Measurements from ENCODE around the gene SYT1. TPM values are rescaled to one million over a fixed set of nuclear protein-coding genes. Genes with fewer than 3 reads are reported as not detected.
"Not testable (repeated sequence)": the region's sequence is repeated elsewhere in the genome, so short reads cannot be mapped to it uniquely, and the experiment has no call there.

SYT1 gene
- total RNA-seq, 1 donor from 2014 or later = 0.59 TPM

GRCh38 chr12:79021021-79021420 lies 156.4 kb downstream of the SYT1 start:
- no peak for TF ChIP-seq CTCF (IDR thresholded peaks at IDR 0.05)
- Mint-ChIP-seq H3K9me3 (ENCODE audit: unreplicated experiment) (peaks cover 7% of the 10 kb centered on the region), H3K27ac (ENCODE audit: unreplicated experiment) (no peak overlapping the region), H3K4me1 (ENCODE audit: unreplicated experiment) (peaks cover 7% of the 10 kb centered on the region), H3K27me3 (ENCODE audit: unreplicated experiment) (peaks cover 22% of the 10 kb centered on the region), H3K36me3 (ENCODE audit: unreplicated experiment) (no peaks in the 10 kb centered on the region), H3K4me3 (ENCODE audit: unreplicated experiment) (no peak overlapping the region)
- DNase-seq (ENCODE audit: extremely low spot score, unreplicated experiment) = no peak

- H3K27ac Mint-ChIP-seq (ENCODE audit: unreplicated experiment) = no peak overlapping the region
- H3K27me3 Mint-ChIP-seq (ENCODE audit: unreplicated experiment) = peaks cover 17% of the 10 kb centered on the region
- no peak for TF ChIP-seq CTCF (IDR thresholded peaks at IDR 0.05)
- H3K4me3 Mint-ChIP-seq (ENCODE audit: unreplicated experiment) = no peak overlapping the region
- no peak for DNase-seq (ENCODE audit: extremely low spot score, unreplicated experiment)
- no peaks in the 10 kb centered on the region for H3K9me3 Mint-ChIP-seq (ENCODE audit: unreplicated experiment)
- no peaks in the 10 kb centered on the region for H3K36me3 Mint-ChIP-seq (ENCODE audit: unreplicated experiment)
- peaks cover 2% of the 10 kb centered on the region for H3K4me1 Mint-ChIP-seq (ENCODE audit: unreplicated experiment)
Observed at GRCh38 chr12:79023261-79023660, 158.7 kb downstream of the SYT1 start.

DNA sequence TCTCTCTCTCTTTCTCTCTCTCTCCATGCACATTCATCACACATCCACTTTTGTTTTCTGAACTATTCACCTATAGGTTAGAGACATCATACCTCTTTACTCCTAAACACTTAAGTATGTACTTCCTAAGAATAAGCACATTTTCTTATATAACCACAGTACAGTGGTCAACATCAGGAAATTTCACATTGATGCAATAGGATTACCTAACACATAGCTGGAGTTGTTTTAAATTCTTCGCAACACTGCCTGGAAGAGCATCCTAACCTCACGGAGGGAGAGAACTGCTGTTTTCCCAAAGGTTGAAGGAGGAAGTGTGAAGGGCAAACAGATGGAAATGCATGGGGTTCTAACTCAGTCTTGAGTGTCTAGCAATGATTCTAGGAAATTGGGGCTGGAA lies 159.2 kb downstream of the SYT1 start:
- DNase-seq (ENCODE audit: extremely low spot score, unreplicated experiment) = no peak

GRCh38 chr12:79033788-79034187 lies 169.2 kb downstream of the SYT1 start:
- no peaks in the 10 kb centered on the region for H3K4me1 Mint-ChIP-seq (ENCODE audit: unreplicated experiment)
- H3K27me3 Mint-ChIP-seq (ENCODE audit: unreplicated experiment) = peaks cover 11% of the 10 kb centered on the region
- no peak for DNase-seq (ENCODE audit: extremely low spot score, unreplicated experiment)
- H3K27ac Mint-ChIP-seq (ENCODE audit: unreplicated experiment) = no peak overlapping the region
- no peak for TF ChIP-seq CTCF (IDR thresholded peaks at IDR 0.05)
- no peaks in the 10 kb centered on the region for H3K9me3 Mint-ChIP-seq (ENCODE audit: unreplicated experiment)
- H3K36me3 Mint-ChIP-seq (ENCODE audit: unreplicated experiment) = no peaks in the 10 kb centered on the region
- no peak overlapping the region for H3K4me3 Mint-ChIP-seq (ENCODE audit: unreplicated experiment)

More for the DNA sequence above, 159.2 kb downstream of the SYT1 start:
- Mint-ChIP-seq H3K9me3 (ENCODE audit: unreplicated experiment) (no peaks in the 10 kb centered on the region), H3K27ac (ENCODE audit: unreplicated experiment) (no peak overlapping the region), H3K4me3 (ENCODE audit: unreplicated experiment) (no peak overlapping the region), H3K36me3 (ENCODE audit: unreplicated experiment) (no peaks in the 10 kb centered on the region), H3K27me3 (ENCODE audit: unreplicated experiment) (peaks cover 17% of the 10 kb centered on the region), H3K4me1 (ENCODE audit: unreplicated experiment) (peaks cover 2% of the 10 kb centered on the region)
- TF ChIP-seq CTCF (IDR thresholded peaks at IDR 0.05) = no peak

DNA sequence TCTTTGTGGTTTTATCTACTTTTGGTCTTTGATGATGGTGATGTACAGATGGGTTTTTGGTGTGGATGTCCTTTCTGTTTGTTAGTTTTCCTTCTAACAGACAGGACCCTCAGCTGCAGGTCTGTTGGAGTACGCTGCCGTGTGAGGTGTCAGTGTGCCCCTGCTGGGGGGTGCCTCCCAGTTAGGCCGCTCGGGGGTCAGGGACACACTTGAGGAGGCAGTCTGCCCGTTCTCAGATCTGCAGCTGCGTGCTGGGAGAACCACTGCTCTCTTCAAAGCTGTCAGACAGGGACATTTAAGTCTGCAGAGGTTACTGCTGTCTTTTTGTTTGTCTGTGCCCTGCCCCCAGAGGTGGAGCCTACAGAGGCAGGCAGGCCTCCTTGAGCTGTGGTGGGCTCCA lies 180.2 kb downstream of the SYT1 start:
- not testable (repeated sequence) for DNase-seq (ENCODE audit: extremely low spot score, unreplicated experiment); H3K36me3 Mint-ChIP-seq (ENCODE audit: unreplicated experiment); H3K27me3 Mint-ChIP-seq (ENCODE audit: unreplicated experiment); H3K4me1 Mint-ChIP-seq (ENCODE audit: unreplicated experiment); H3K9me3 Mint-ChIP-seq (ENCODE audit: unreplicated experiment); H3K27ac Mint-ChIP-seq (ENCODE audit: unreplicated experiment)
- peak overlapping the region; percentile 75 for H3K4me3 Mint-ChIP-seq (ENCODE audit: unreplicated experiment)

- H3K27me3 Mint-ChIP-seq (ENCODE audit: unreplicated experiment) = not testable (repeated sequence)
- peak overlapping the region; percentile 75 for H3K4me3 Mint-ChIP-seq (ENCODE audit: unreplicated experiment)
- peak overlapping the region; percentile 64 for H3K27ac Mint-ChIP-seq (ENCODE audit: unreplicated experiment)
Observed at GRCh38 chr12:79045149-79045703, 180.7 kb downstream of the SYT1 start.

More at GRCh38 chr12:79045149-79045703, 180.7 kb downstream of the SYT1 start:
- not testable (repeated sequence) for H3K9me3 Mint-ChIP-seq (ENCODE audit: unreplicated experiment); H3K4me1 Mint-ChIP-seq (ENCODE audit: unreplicated experiment); H3K36me3 Mint-ChIP-seq (ENCODE audit: unreplicated experiment); DNase-seq (ENCODE audit: extremely low spot score, unreplicated experiment)

Data from osteocyte (in vitro differentiated cells).